Globus pallidus (tissue), 1 donor: Measurements from ENCODE around the gene AFDN.
"Not testable (repeated sequence)": the region's sequence is repeated elsewhere in the genome, so short reads cannot be mapped to it uniquely, and the experiment has no call there.

Experiments
- DNase-seq: peaks from one replicate; pipeline ENCODE4 v3.0.0-alpha.2; 2015; ENCODE audit warnings: low spot score

Gene AFDN

DNA sequence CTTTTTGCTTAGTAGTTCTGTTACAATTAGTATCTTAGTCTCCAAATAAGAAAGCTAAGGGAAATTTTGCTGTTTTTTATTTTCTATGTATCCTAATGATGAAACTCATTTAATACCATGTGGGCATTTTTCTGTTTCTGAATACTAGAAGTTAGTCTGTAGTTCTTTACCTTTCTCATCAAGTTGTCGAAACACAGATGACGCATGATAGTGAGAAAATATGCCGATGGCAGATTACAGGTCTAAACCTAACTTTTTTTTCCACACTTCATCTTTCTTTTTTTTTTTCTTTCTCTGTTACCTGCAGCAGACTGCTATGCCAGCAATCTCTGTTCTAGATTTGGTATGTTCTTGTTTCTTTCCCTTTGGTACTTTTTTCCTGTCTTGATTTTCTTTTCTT is 127.4 kb downstream of the AFDN start:
- DNase-seq, result no peak

- DNase-seq, result no peak
Measured at GRCh38 chr6:167956491-167956890, 129.8 kb downstream of the AFDN start.

GRCh38 chr6:167956983-167957492 is 130.3 kb downstream of the AFDN start:
- DNase-seq, result no peak

DNA sequence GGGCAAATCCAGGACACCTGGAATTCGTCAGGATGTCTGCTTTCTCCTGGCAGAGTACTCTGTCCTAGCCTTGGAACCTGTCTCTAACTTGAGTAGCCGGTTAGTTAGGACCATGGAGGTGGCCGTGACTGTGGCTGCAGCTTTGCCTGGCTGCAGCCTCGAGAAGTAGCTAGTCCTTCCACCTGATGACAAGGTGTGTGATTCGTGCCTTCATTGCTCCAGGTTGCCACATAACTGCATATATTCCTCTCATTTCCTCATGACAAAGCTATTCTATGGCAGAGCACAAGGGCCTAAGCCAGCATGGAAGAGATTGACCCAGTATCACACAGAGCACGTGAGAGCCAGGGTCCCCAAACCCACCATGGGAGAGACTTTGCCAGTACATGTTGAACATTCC is 130.9 kb downstream of the AFDN start:
- DNase-seq, result no peak

- DNase-seq, result no peak
Measured at GRCh38 chr6:167960579-167960978, 133.9 kb downstream of the AFDN start.

GRCh38 chr6:167962711-167963110 is 136.0 kb downstream of the AFDN start:
- no peak for DNase-seq

DNA sequence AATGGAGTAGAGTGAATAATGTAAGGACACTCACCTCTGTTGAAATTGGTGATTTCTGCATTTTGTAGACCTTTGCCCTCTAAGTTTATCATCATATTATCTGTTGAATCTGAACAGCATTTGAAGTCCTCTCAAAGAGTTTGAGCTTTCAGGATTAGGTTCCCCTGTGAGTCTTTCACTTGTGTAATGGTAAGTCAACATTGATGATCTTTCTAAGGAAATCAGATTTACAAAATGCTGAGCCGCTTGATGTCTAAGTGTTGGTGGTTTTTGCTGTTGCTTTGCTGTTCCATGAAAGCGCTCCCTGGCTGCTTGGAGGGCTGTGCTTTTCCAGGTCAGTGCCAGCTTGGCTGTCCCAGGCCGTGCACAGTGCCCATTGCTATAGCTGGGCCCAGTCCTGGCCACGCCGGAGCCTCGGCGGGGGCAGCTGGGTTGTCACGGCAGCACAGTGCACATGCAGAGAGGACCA is 136.9 kb downstream of the AFDN start:
- peak; percentile 55 for DNase-seq

DNA sequence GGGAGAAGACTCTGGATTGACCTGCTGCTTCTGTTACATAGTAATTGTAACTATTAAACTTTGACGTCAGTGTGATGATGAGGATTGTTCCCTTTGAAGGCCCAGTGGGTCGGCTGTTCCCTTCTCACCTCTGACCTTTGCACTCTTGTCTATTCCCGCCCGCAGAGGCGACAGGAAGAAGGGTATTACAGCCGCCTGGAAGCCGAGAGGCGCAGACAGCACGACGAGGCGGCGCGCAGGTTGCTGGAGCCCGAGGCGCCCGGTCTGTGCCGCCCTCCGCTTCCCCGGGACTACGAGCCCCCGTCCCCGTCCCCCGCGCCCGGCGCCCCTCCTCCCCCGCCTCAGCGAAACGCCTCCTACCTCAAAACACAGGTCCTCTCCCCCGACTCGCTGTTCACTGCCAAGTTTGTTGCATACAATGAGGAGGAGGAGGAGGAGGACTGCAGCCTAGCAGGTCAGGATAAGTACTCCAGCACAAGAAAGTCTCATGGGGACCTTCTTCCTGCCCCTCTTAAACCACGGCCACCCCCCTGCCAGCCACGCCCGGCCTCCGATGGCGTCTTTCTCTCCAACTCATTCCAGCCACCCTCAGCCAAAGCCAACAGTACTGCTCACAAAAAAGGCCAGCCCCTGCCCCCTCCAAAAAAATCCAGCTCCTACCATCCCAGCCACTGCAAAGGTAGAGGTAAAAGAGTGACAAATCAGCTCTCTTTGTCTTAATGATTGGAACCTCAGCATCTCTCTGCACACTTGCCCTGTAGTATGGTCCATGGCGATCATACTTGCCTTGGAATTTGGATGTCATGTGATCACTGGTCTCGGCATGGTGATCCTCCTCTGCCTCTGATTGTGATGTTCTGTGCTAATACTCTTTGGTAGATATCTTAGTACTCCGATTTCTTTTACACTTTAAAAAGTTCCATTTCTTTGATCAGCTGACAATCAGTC is 139.2 kb downstream of the AFDN start:
- no peak for DNase-seq

GRCh38 chr6:167966540-167966905 is 139.8 kb downstream of the AFDN start:
- DNase-seq, result no peak

GRCh38 chr6:167968091-167968490 is 141.4 kb downstream of the AFDN start:
- no peak for DNase-seq

DNA sequence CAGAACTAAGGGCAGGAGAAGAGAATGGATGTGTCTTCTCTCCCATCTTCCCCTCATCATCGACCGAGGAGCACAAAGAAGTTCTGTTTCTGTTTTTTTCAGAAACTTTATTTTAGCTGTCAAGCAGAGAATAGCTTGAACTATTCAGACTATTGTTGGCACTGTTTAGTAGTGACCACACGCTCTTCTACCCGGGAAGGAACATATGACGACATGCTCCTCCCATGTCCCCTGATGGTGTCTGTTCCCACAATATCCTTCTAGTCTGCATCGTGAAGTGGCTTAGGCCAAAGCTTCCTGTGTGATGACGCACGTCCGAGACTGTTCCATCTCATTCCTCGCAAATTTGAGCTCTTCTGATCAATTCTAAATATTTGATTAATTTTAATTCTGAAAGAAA is 143.5 kb downstream of the AFDN start:
- peak; percentile 75 for DNase-seq

GRCh38 chr6:167972193-167972592 is 145.5 kb downstream of the AFDN start:
- no peak for DNase-seq

GRCh38 chr6:167973148-167973885 is 146.6 kb downstream of the AFDN start:
- DNase-seq, result no peak

DNA sequence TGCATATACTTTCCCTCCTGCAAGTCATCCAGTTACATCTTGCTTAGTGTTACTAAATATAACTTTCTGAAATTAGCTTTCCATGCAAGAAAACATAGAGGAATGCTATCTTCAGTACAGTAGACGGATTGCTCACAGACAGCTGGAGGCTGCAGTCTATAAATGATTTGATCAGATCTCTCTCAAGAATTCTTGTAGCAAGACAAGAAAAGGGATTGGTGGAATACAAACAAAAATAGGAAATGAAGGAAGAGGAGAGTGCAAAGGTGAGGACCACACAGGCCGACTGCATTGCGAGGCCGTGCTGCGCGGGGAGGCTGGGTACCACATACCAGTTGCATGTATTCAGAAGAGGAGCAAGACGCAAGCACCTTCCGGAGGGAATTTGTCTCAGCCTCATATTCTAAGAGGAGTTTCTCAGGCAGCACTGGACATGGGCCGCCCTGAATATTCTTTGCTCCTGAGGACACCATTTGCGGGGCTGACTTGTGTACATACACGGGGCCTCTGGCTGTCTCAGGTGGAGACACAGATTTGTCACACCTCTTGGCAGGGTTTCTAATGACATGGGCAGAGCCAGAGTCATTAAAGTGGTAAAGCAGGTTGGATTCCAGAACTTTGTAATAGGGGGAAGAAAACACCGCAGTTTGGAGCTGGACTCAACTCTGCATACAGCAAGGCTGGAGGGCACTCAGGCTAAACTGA is 148.1 kb downstream of the AFDN start:
- no peak for DNase-seq

GRCh38 chr6:167975458-167975857 is 148.7 kb downstream of the AFDN start:
- no peak for DNase-seq

DNA sequence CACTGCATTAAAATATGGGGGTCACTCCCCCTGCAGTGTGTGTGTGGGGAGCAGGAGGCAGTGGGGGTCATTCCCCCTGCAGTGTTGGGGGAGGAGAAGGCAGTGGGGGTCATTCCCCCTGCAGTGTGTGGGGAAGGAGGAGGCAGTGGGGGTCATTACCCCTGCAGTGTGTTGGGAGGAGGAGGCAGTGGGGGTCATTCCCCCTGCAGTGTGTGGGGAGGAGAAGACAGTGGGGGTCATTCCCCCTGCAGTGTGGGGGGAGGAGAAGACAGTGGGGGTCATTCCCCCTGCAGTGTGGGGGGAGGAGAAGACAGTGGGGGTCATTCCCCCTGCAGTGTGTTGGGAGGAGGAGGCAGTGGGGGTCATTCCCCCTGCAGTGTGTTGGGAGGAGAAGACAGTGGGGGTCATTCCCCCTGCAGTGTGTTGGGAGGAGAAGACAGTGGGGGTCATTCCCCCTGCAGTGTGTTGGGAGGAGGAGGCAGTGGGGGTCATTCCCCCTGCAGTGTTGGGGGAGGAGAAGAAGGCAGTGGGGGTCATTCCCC is 149.5 kb downstream of the AFDN start:
- DNase-seq, result not testable (repeated sequence)

DNA sequence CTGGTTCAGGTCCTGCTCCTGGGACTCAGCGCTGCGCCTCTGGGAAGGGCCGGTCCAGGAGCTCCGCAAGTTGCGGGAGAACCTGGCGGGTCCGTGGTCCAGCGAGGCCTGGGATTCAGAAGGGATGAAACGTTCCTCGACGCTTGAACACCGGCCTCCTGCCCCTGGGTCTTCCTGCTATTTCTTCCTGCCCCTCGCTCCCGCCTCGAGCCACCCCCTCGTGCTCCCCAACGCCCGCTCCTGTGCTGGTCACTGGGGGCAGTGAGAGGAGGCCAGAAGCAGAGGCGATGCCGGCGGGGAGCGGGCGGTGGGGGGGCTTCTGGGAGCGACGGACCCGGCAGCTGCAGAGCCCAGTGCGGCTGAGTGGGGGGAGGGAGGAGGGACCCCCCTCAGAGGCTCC is 150.0 kb downstream of the AFDN start:
- no peak for DNase-seq

DNA sequence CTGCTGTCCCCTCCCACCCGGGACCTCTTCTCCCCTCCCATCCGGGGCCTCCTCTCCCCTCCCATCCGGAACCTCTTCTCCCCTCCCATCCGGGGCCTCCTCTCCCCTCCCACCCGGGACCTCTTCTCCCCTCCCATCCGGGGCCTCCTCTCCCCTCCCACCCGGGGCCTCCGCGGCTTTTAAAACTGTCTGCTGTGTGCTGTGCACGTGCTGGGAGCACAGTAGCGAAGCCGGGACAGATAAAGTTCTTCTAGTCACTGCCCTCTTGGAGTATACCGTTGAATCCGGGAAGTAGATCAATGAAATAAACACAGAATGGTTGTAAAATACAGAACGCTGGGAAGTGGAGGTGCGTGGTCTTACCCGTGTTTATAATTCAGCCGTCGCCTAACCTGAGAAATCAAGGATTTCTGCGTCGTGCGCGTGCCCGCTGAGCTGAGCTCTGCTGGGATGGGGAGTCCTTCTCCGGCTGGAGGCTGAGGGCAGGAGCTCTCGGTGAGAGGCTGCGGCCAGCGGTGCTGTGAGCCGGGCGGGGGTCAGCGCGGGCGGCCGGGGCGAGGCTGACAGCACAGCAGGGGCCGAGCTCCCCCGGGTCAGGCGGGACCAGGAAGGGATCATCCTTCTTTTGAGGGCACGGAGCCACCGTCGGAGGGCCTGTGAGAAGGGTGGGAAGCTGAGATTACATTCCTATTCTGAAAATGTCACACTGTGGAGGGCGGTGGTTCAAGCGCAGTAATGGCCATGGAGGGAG is 151.2 kb downstream of the AFDN start:
- DNase-seq, result no peak

- DNase-seq, result no peak
Measured at GRCh38 chr6:167978607-167979006, 151.9 kb downstream of the AFDN start.

DNA sequence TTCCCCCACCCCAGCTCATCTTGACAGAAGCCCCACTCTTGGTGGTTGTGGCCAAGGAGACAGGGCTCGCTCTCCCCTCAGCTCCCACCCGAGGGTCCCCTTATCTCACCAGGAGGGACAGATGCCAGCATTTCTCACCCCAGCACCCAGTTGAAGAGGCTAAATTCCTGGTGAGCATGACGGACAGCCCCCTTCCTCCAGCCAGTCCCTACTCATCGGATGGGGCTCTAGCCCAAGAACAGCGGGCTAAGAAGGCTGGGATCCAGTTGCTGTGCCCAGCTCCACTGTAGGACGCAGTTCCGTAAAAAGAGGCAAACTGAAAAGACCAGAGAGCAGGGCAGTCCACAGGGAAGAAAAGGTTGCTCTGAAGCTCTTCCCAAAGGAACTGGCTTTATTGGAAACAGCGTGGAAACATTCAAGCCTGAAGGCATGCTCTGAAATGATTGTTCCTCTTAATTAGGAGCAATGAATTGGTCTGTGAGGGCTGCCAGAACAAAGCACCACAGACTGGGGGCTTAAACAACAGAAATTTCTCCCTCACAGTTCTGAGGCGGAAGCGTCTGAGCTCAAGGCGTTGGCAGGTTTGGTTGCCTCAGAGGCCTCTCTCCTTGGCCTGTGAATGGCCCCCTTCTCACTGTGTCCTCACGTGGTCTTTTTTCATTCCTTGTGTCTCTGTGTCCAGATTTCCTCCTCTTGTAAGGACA is 152.9 kb downstream of the AFDN start:
- no peak for DNase-seq
